ENCODE data around the gene TAGLN. TPM values are rescaled to one million over a fixed set of nuclear protein-coding genes. Genes with fewer than 3 reads are reported as not detected.

Gene TAGLN
- total and polyA plus RNA-seq, 2 of the 8 experiments (the other 6 are each of a cell fraction or from before 2014, with no cell fraction given), result 140 to 300 TPM

GRCh38 chr11:117188620-117189081, 10.5 kb upstream of the TAGLN start:
- H3K79me2 ChIP-seq (ENCODE audit: control insufficient read depth in 1 of 2, insufficient read depth in 2 of 2, low read length in 2 of 2), result no peaks in the 10 kb centered on the region
- H4K5ac ChIP-seq (ENCODE audit: insufficient read length, low read depth, low read length), result no peak overlapping the region
- no peaks in the 10 kb centered on the region for H3K9me3 ChIP-seq (ENCODE audit: insufficient read depth in 2 of 2, low read depth in 1 of 2, low read length in 1 of 2)
- H3K27me3 ChIP-seq (replicated peaks in 1 of 4; ENCODE audit: control insufficient read depth in 3 of 4, extremely low read depth in 1 of 4, insufficient read depth in 3 of 4, low read length in 3 of 4), result no peaks in the 10 kb centered on the region
- no peak overlapping the region for H3K27ac ChIP-seq (ENCODE audit: low read depth, low read length)
- H3K4me2 ChIP-seq (ENCODE audit: insufficient read depth in 1 of 2, low read depth in 2 of 2, low read length in 2 of 2), result no peak overlapping the region
- DNase-seq (ENCODE audit: low read depth in 1 of 2, low spot score in 2 of 2), result no peak
- peaks cover 0 to 11% (median 2%) of the 10 kb centered on the region in 4 experiments; a peak in 3 of 8 replicates for H3K36me3 ChIP-seq (ENCODE audit: control insufficient read depth in 2 of 4, insufficient read depth in 4 of 4, low read length in 3 of 4)
- H4K91ac ChIP-seq (replicated peaks; ENCODE audit: insufficient read length, low read length), result no peak overlapping the region
- 87% methylated on average over 20 of the region's 20 CpGs; no CpG with 5 or more reads in 1 of the 2 experiments for WGBS, 2 experiments (ENCODE audit: extremely low coverage in 1 of 2, insufficient coverage in 1 of 2, insufficient read length in 1 of 2, insufficient replicate concordance in 2 of 2, low coverage in 1 of 2, low lambda C conversion rate in 2 of 2, missing lambda C conversion rate in 1 of 2)
- no peak overlapping the region for H3K56ac ChIP-seq (replicated peaks; ENCODE audit: insufficient read length, low read depth, low read length)
- ChIA-PET POLR2A (ENCODE audit: partially characterized antibody) (interaction anchor here (1.5 to 12.6 kb wide), 2 partner anchors 13 to 34 kb away, joined by 4 to 153 read pairs; partner anchors contain the start of gene TAGLN), CTCF (ENCODE audit: partially characterized antibody) (interaction anchor here (14.0 to 18.7 kb wide), 2 partner anchors 10 to 34 kb away, joined by 249 to 449 read pairs; partner anchors contain the start of genes PCSK7, RNF214 and TAGLN)
- H3K14ac ChIP-seq (ENCODE audit: insufficient read length), result no peak overlapping the region
- H2BK120ac ChIP-seq (replicated peaks; ENCODE audit: low read depth, low read length), result no peak overlapping the region
- no peaks in the 10 kb centered on the region for H3K79me1 ChIP-seq (ENCODE audit: low read depth, low read length)
- FAIRE-seq, result no peak
- H3K18ac ChIP-seq (ENCODE audit: extremely low read depth, low read length), result no peak overlapping the region
- H4K20me1 ChIP-seq (replicated peaks in 1 of 2; ENCODE audit: control insufficient read depth in 1 of 2, insufficient read depth in 2 of 2, low read length in 2 of 2), result peaks cover 0 to 2% of the 10 kb centered on the region in 2 experiments
- no peak overlapping the region for H2BK12ac ChIP-seq (ENCODE audit: low read depth, low read length)
- H3K4me3 ChIP-seq (ENCODE audit: extremely low read depth in 1 of 4, insufficient read depth in 2 of 4, low read depth in 3 of 4, low read length in 4 of 4), result no peak overlapping the region
- H2AK5ac ChIP-seq (ENCODE audit: low read depth, low read length), result no peak overlapping the region
- no peak overlapping the region for H2BK5ac ChIP-seq (ENCODE audit: low read depth, low read length)
- H3K4me1 ChIP-seq (replicated peaks in 1 of 4; ENCODE audit: control insufficient read depth in 3 of 4, insufficient read depth in 4 of 4, low read length in 3 of 4), result no peaks in the 10 kb centered on the region
- H2BK20ac ChIP-seq (ENCODE audit: low read length), result no peak overlapping the region
- no peaks in the 10 kb centered on the region for H3K23me2 ChIP-seq (ENCODE audit: low read depth, low read length)
- H3K4ac ChIP-seq (replicated peaks; ENCODE audit: insufficient read length, low read depth, low read length), result no peak overlapping the region
- no peak overlapping the region for H2BK15ac ChIP-seq (ENCODE audit: low read length)
- H4K8ac ChIP-seq (ENCODE audit: extremely low read depth, insufficient read depth, low read length), result no peak overlapping the region
- no peak overlapping the region for H3K23ac ChIP-seq (ENCODE audit: insufficient read length)
- no peak overlapping the region for H2AFZ ChIP-seq (ENCODE audit: low read length)
- H3K9ac ChIP-seq (replicated peaks in 1 of 4; ENCODE audit: extremely low read depth in 1 of 4, low read depth in 3 of 4, low read length in 3 of 4), result no peak overlapping the region
- TF ChIP-seq SIX5 (IDR thresholded peaks at IDR 0.05; ENCODE audit: low read depth, low read length) (no peak), BCL11A (IDR thresholded peaks at IDR 0.05; ENCODE audit: low read depth in 2 of 2, low read length in 2 of 2) (no peak), ATF3 (IDR thresholded peaks at IDR 0.05; ENCODE audit: insufficient read depth, low read depth, low read length) (no peak), EP300 (IDR thresholded peaks at IDR 0.05; ENCODE audit: borderline replicate concordance in 1 of 2, low read depth in 2 of 2, low read length in 2 of 2) (no peak), CEBPB (IDR thresholded peaks at IDR 0.05; ENCODE audit: low read depth, low read length) (no peak), CBX5 (IDR thresholded peaks at IDR 0.05; ENCODE audit: low read depth, low read length) (no peak), ATF2 (IDR thresholded peaks at IDR 0.05; ENCODE audit: low read length) (no peak), SRF (IDR thresholded peaks at IDR 0.05; ENCODE audit: low read depth, low read length) (no peak), NANOG (IDR thresholded peaks at IDR 0.05; ENCODE audit: insufficient read depth, low read depth, low read length, poor library complexity, severe bottlenecking) (no peak), RAD21 (IDR thresholded peaks at IDR 0.05 in 1 of 2, conservative IDR thresholded peaks at IDR 0.05 in 1 of 2; ENCODE audit: low read depth in 2 of 2, low read length in 2 of 2) (no peak), HDAC6 (IDR thresholded peaks at IDR 0.05; ENCODE audit: low read depth, low read length) (no peak)
